CD4-positive, alpha-beta T cell treated with Interleukin-10 for 1 hour (primary cell): ENCODE results near the gene MACROD1.
"Not testable (repeated sequence)": the region's sequence is repeated elsewhere in the genome, so short reads cannot be mapped to it uniquely, and the experiment has no call there.

ENCODE experiments used
- DNase-seq: peaks from one replicate; pipeline ENCODE4 v3.0.0-alpha.2; 2020

MACROD1 gene

DNA sequence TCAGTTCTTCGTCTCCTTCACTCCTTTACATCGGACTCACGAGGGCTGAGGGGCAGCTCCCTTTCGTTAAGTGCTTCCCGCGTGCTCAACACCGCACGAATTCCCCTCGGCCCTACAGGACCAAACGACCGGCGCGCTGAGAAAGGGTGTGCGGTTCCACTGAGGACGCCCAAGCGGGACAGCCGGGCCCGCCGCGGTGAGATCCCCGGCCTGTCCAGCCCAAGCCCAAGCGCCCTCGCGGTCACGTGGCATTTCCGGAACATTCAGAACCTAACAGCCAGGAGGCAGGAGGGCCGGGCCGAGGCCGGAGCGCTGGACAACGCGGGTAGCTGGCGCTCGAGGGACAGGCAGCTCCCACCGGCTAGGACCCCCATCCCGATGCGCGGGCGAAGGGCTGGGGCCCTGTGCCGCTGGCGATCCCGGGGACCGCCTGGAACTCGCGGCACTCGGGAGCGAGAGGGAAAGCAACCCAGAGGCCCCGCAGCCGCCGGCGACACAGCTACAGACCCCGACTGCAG, 19.3 kb upstream of the MACROD1 start:
- DNase-seq: no peak

- DNase-seq: no peak
Measured at GRCh38 chr11:64183890-64184289, 18.0 kb upstream of the MACROD1 start.

DNA sequence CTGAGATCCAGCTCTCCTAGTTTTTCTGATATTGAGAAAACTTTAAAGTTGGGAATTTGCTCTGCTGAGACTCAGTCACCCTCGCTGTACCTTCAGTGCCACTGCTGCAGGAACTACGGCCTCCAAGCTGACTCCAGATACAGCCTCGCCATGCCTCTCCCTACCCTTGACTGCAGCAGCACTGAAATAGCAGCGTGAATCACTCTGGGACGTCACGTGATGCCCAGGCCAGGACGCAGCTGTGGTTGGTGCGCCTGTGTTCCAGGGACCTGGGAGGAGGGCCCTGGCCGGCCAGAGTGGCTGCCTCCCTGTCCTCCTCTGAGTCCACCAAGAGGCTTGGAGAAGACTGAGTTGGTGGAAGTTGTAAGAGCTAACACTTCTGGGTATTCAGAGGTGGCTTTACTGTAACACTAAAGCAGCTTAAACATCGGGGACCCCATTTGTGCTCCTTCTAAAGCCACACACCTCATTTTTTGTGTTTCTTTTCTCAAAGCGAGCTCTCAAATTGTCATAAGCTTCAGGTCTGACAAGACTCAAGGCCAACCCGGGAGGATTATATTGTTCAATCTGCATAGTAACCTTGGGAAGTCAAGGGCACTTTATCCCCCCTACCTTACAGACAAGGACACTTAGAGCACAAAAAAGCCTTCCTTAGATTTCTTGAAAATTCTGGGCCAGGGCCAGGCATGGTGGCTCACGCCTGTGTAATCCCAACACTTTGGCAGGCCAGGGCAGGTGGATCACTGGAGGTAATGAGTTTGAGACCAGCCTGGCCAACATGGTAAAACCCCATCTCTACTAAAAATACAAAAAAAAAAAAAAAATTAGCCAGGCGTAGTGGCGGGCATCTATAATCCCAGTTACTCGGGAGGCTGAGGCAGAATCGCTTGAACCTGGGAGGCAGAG, 15.8 kb upstream of the MACROD1 start:
- DNase-seq: peak; percentile 29

- no peak for DNase-seq
Measured at GRCh38 chr11:64180891-64181290, 15.0 kb upstream of the MACROD1 start.

DNA sequence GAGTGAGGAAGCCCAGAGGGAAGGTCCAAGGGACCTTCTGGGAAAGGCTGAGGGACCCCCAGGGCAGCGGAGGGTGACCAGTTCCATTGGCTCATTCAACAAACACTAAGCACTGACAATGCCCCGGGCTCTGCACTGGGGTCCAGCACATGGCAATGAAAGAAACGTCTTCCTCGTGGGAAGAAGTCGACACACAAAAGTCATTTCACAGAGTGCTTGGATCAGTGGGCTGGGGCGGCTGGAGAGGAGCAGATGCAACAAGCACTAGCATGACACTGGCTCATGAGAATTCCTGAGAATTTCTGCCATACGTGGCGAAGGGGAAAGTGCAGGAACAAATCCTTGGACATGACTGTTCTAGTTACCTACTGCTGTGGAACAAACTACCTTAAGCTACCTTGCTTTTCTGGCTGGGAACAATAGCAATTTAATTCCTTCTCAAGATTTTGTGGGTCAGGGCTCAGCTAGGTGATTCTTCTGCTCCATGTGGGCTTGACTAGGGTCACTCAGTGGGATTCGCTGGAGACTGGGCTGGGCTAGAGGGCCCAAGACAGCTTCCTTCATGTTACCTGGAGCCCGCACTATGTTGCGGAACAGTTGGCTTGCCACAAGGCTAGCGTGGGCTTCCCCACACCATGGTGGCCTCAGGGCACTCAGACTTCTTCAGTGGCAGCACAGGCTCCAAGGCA, 13.2 kb upstream of the MACROD1 start:
- DNase-seq: no peak

- DNase-seq: no peak
Measured at GRCh38 chr11:64178203-64178602, 12.3 kb upstream of the MACROD1 start.

DNA sequence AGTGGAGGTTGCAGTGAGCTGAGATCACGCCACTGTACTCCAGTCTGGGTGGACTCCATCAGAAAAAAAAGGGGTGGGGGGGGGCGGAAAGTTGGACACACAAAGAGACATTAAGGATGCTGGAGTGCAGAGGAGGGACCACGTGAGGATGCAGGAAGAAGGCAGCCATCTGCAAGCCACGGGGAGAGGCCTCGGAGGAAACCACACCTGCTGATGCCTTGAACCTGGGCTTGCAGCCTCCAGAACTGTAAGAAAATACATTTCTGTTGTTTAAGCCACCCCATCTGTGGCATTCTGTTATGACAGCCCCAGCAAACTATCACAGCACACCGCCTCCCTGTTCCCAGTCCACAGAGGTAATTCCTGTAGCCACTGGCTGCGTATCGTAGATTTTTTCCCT, 10.8 kb upstream of the MACROD1 start:
- DNase-seq: no peak

- no peak for DNase-seq
Measured at GRCh38 chr11:64173616-64174355, 7.9 kb upstream of the MACROD1 start.

DNA sequence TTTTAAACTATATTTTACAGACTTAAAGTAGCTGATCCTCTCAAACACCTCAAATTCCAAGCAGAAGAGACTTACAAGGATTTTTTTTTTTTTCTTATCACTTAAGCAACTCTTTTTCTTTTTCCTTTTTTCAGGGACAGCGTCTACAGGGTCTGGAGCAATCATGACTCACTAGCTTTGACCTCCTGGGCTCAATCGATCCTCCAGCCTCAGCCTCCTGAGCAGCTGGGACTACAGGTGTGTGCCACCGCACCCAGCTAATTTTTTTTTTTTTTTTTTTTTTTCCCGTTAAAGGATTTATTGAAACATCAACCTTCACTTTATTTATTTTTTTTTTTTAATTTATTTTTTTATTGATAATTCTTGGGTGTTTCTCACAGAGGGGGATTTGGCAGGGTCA, 4.5 kb upstream of the MACROD1 start:
- no peak for DNase-seq

DNA sequence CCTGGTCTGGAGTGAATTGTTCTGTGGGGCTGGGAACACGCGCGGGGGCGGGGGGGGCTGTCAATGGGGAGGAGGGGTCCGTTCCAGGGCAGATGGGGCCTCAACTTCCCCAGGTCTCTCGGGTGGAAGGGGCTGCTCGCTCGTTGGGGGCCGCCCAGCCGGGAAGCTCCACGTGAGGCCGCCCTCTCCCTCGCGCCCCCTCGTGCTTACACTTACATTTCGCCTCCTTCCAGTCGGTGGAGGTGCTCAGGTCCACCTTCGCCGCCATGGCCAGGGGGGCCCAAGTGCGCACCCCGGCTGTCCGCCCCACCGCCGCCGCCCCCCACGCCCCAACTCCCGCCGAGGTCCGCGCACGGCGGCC, 452 bp downstream of the MACROD1 start:
- no peak for DNase-seq

DNA sequence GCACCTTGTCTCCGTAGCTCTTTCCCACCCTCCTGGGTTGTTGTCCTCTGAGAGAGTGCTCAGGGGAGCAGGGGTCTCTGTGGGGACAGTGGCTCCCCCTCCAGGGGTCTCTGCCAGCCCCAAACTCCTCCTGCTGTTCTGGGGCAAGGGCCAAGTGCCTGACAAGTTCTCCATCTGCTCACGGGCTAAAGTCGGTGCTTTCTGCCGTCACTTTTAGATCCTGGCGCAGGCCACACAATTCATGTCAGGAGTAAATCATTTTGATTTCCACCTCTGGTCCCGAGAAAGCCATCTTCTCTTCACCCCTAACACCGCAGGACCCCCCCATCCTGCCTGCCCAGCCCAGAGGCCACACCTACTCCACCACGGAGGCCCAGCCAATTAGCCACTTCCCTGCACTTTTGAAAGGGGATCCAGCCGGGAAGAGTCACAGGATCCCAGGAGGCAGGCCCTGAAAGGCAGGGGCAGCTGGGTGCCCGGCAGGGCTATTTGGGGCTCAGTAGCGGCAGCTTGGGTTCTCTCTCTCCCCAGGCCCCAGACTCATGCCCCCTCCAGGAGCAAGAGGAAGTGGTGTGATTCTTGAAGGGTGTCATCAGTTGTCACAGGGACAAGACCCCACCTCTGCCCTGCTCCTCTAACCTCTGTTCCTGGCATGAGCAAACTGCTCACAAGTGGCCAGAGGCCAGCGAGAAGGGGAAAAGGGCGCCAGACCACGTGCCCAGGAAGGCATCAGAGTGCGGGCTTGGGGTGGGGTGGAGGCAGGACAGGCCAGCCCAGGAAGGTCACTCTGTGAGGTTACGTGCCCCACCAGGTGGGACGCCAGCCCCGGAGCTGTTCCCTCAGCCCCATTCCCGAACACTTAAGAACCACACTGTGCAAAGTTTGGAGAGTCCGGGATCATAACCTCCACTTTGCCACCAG, 1.3 kb downstream of the MACROD1 start:
- DNase-seq: no peak

DNA sequence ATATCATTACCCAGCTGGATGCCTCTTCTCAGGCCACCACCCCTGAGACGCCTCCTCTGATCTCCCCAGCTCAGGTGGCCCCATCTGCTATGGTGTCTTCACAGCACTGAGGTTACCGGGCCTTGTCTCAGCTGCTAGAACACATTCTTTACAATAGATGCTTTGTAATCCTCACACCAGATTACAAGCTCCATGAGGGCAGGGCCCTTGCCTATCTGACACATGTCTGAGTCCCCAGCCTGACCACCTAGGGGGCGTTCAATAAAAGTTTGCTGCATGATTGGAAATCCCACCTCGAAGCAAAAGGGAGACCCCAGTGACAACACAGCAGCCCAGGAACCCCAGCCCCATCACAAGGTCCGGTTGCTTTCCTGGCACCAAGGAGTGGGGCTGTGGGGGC, 2.0 kb downstream of the MACROD1 start:
- DNase-seq: no peak

GRCh38 chr11:64162769-64163168, 3.1 kb downstream of the MACROD1 start:
- not testable (repeated sequence) for DNase-seq

DNA sequence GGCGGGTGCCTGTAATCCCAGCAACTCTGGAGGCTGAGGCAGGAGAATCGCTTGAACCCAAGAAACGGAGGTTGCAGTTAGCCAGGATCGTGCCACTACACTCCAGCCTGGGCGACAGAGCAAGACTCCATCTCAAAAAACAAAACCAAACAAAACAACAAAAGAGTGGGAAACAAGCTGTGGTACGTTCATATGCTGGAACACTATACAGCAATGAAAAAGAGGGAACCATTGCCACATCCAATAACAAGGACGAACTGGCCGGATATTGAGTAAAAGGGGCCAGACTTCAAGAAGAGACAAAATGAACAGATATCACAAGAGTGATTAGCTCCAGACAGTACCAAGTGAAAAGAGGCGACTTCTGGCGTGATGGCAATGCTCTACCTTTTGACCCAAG, 4.9 kb downstream of the MACROD1 start:
- DNase-seq: no peak

DNA sequence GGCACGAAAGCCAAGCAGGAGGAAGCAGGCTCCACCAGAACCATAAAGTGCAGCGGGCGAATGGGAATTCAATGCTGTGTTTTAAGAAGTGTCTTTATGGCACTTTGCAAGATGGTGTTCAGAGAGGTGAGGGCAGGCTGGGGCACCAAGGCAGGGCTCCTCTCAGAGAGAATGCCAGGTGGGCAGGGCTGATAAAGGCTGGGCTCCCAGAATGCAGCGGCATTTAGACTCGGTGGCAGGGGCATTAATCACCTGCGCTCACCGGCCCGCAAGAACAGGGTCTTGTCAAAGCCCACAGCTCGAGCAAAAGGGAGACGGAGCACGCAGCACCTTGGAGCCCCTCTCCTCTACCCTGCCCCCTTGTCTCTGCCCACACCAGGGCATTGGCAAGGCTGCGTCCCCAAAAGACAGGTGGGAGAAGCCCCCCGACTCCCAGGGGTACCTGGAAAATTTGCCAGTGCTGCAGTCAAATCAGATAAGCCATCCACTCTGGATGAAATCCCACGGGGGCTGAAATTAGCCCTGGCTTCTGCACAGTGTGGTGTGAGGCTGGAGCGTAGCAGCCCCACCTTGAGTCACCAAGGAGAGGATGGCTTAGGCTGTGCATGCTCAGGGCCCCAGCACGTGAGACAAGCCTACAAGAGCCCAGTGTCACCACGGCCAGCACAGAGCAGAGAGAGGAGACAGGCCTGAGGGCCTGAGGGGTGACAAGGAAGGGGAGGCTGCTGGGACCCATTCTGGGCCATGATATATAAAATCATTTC, 8.1 kb downstream of the MACROD1 start:
- no peak for DNase-seq

DNA sequence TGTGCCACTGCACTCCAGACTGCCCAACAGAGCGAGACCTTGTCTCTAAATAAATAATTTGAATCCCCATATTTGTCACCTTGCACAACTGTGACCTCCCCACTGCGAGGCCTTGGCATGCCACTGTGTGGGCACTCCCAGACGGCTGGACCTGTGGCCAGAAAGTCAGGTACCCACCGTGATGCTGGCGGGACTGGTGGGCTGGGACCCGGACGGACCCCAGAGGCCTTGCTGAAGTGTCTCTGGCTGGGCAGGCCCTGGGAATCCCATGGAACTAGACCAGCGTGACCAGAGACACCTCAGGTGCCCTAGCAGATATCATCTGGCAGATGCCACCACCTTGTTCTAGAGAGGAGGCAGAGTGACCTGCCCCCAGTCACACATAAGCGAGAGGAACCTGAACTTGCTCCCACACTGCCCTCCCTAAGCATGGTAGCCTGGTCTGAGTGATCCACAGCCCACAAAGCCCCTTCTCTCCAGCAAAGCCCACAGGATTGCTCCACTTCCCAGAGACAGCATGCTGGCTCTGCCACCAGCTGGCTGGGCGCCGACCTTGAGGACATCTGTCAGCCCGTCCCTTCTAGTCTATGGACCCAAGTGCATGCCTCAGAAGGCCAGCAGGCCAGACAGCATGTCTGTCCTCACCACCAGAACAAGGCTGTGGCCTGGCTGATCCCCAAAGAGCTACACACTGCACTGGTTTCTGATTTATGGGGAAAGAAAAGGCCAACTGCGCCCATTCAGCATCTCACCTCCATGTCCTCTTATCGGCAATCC, 9.5 kb downstream of the MACROD1 start:
- no peak for DNase-seq

- DNase-seq: no peak
Measured at GRCh38 chr11:64153812-64154211, 12.1 kb downstream of the MACROD1 start.

- DNase-seq: peak; percentile 74
Measured at GRCh38 chr11:64152841-64153691, 12.8 kb downstream of the MACROD1 start.

- DNase-seq: no peak
Measured at GRCh38 chr11:64151337-64151736, 14.6 kb downstream of the MACROD1 start.
